Dedifferentiated amniotic fluid mesenchymal stem cell (primary cell): ENCODE results near the gene FOXL3.
"Not testable (repeated sequence)": the region's sequence is repeated elsewhere in the genome, so short reads cannot be mapped to it uniquely, and the experiment has no call there.

Source experiments
- DNase-seq: peaks from one replicate; pipeline ENCODE4 v3.0.0-alpha.2; 2016; ENCODE audit errors: extremely low spot score

Gene FOXL3

DNA sequence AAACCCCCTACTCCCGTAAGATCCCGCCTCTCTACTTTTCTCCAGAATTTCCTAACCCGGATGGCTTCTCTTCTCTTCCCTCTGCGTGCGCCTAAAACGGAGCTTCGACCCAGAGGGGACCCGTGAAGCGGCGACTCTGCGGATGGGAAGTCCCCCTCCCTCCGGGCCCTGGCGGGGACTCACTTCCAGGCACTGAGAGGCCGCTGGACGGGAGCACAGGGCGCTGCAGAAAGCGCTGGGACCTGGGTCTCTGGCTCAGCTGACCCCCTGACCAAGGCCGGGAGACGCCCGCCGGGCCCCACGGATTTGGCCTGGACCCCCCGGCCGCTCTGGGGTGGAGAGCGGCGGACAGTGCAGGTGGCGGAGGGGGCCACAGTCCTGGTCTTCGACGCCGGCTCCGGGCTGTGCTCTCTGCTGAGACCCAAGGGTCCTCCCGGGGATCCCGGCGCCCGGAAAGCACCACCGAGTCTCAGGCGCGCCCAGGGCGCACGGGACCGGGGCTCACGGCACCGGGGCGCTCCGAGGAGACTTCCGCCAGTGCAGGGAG is 688 bp upstream of the FOXL3 start:
- DNase-seq: no peak

DNA sequence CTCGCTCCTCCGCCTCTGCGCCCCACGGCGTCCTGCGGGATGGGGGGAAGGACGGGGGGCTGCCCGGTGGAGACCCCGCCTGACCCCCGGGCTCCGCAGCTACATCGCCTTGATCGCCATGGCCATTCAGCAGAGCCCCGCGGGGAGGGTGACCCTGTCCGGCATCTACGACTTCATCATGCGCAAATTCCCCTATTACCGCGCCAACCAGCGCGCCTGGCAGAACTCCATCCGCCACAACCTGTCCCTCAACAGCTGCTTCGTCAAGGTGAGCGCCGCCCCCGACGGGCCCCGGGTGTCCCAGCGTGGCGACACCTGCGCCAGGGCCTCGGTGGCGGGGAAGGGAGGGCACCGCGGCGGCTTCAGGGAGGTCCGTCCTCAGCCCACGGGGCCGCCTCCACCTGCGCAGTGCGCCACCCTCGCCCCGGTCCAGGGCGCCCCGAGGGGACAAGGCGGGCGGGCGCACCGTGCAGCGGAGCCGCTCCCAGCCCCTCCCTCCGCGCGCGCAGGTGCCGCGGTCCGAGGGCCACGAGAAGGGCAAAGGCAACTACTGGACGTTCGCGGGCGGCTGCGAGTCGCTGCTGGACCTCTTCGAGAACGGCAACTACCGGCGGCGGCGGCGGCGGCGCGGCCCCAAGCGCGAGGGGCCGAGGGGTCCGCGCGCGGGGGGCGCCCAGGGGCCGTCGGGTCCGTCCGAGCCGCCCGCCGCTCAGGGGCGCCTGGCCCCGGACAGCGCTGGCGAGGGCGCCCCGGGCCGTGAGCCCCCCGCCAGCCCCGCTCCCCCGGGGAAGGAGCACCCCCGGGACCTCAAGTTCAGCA is 793 bp downstream of the FOXL3 start:
- DNase-seq: no peak

DNA sequence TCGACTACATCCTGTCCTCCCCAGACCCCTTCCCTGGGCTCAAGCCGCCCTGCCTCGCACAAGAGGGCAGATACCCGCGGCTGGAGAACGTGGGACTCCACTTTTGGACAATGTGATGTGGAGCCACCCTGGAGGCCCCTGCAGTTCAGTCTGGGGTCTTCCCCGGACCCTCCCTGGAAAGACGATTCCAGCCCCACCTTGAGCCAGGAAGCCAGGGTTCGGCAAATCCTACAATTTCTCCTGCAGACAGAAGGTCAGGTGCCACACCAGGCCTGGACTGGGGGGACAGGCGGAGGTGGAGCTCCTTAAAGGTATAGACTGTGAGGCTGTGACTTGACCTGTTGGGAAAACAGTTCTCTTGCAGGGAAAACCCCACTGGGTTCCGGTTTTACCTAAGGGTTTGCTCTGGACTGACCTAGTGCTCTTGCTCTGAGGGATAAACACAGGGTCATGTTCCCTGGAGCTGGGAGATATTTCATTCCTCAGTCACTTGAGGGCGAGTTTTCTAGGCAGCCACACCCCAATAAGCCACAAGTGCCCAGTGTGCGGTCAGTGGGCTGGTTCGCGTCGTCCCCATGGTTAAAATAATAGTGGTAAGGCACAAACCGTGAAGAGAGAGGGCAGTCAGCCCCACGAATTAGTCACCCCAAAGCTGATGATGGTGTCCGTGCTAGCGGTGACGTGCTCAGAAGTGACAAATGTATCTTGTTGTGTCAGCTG is 1.6 kb downstream of the FOXL3 start:
- DNase-seq: no peak

DNA sequence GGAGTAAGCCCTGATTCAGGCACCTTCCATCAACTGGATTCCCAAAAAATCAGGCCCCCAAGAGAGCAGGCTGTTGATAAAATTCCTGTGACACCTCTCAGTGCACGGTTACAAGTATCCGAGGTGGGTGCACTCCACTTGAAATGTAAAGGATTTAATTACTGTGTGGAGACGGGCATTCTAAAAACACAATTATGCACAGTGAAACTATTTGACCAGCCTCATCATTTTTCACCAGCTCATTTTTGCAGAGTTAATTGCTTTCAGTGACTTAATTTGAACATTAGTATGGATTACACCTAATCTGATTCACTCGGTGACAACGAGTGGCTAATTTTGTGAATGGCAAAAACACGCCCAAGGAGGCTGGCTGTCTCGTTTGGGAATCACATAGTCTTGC is 2.3 kb downstream of the FOXL3 start:
- no peak for DNase-seq

DNA sequence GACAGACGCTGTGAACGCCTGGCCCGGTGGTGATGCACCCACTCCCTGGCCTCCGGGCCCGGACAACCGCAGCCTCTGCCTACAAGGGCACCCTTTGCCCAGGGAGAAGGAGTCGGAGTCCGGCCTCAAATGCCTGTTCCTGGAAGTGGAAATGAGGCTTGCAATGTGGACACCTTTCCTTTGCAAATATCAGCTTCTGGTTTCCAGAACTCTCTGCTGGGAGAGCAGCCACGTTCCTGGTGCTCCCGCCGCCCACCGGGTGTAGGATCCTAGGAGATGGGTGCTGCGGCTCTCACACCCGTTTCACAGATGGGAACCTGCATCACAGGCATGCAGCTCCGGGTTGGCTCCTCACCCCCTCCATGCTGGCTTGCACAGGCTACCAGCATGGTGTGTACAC is 2.9 kb downstream of the FOXL3 start:
- DNase-seq: no peak

DNA sequence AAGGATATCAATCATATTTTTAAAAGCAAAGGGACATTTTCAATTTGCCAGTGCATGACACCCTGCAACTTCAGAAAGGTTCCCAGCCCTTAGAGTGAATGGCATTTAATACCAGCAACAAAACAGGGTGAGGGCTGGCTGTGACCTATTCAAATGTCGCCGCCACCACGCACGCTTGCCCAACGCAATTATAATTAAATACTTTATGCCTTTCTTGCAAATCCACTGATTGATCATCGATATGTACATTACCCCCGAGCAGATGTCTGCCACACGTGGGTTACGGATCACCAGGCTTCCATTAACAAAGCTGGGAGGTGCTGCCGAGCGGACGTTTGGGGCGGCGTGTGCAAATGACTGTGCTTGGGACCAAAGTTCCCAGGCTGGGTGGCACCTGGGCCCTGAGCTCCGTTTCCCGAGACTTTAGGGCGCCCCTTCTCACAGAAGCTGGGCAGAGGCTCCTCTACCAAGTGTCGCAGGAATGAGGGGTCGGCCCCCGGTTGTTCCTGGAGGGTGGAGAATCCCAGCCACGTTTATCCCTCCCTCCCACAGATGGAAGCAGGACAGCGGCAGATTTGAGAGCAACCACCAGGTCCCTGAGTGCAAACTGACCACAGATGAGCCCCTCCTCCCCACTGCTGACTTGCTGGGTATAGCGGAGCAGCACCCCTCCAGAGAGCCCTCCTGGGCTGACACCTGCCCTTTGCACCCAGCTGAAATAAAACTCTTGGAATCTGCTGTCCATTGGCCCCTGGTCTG is 3.9 kb downstream of the FOXL3 start:
- no peak for DNase-seq

DNA sequence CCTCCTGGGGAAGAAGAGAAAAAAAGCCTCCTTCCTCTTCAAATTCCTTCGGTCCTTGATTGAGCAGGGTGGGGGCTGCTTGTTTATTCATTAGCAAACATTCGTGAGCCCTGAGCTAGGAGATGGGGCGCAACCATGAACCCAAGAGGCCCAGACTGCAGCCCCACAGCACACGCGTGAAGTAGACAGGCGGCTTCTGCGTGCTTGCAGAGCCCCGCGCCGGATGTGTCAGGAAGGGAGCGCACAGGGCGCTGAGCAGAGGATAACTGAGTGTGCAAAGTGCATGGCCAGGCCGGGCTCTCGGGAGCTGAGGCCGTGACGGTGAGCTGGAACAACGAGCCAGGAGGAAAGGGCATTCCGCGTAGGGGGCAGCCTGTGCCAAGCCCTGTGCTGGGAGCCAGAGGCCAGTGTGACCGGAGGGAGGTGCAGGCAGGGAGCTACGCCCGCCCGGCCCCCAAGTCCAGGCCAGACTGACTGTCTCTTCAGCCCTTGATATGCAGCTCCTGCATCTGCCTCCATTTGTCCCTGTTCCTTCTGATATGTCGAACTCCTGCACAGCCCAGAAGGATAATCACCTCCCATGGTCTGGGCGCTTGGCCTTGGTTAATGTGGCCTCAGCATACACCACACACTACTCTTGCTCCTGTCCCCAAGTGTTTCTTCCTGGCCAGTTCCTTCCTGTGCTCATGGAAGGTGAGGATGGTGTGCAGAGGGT is 4.6 kb downstream of the FOXL3 start:
- no peak for DNase-seq

DNA sequence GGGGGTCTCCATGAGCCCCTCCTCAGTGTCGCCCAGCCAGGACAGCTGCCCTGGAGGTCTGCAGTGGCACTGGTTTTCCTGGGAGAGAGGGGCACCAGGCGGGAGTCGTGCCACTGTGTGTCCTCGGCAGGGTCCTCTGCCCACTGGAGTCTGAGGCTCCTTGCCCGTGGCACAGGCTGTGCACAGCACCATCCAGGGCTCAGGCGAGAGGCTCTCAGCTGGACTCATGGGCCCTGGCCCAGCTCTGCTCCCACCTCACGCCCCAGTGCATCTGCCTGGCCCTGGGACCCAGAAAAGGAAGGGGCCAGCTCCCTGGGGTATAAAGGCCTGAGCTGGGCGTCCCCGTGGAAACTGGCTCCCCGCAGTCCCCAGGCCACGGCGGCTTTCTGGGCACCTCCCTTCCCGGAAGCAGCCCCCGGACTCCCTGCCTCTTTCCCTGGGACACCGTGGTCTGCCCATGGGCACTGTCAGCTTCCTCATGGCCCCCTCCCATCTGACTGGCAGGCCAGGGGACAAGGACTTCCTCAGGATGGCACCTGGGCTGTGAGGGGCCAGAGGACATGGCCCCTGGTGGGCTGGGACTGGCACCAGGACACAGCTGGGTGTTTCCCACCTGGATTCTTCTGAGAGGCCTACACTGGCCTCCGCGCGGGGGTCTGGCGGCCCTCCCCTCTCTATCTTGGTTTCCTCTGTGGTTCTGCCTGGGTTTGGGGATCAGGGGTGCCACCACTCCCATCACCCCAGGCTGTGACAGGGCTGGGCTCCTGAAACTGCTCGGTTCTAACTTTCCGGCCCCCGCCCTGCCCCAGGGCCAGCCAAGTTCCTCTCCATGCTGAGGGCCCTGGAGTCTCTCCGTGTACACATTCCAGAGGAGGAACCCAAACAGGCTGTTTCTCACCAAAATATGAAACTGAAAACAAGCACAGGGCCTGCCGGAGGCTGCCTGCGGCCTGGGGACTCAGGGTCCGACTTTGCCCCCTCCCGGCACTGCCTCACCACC is 5.5 kb downstream of the FOXL3 start:
- no peak for DNase-seq

DNA sequence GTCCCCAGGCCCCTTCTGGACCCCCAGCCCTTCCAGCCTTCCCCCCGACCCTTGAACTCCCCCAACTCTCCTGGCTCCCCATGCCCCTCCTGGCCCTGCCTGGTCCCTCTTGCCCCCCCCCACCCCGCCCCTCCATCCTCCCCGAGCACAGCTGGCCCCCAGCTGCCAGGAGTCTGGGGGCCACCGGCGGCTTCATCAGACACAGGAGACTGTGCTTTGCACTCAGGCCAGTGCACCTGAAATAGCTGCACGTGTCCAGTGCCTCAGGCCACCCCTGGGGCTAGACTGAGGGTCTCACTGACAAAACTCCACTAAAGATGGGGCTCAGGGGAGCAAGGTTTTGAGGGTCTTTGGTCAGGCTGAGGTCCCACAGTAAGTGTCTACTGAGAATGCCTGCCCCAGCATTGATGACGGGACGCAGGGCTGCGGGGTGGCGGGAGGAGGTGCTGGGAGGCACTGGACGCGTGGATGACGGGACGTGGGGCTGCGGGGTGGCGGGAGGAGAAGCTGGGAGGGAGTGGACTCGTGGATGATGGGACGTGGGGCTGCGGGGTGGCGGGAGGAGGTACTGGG is 6.5 kb downstream of the FOXL3 start:
- no peak for DNase-seq

DNA sequence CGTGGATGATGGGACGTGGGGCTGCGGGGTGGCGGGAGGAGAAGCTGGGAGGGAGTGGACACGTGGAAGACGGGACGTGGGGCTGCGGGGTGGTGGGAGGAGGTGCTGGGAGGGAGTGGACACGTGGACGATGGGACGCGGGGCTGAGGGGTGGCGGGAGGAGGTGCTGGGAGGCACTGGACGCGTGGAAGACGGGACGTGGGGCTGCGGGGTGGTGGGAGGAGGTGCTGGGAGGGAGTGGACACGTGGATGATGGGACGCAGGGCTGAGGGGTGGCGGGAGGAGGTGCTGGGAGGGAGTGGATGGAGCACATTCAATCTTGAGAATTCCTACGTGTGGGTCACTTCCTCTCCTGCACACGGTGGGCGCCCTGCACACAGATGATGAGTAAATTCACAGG is 7.2 kb downstream of the FOXL3 start:
- not testable (repeated sequence) for DNase-seq

DNA sequence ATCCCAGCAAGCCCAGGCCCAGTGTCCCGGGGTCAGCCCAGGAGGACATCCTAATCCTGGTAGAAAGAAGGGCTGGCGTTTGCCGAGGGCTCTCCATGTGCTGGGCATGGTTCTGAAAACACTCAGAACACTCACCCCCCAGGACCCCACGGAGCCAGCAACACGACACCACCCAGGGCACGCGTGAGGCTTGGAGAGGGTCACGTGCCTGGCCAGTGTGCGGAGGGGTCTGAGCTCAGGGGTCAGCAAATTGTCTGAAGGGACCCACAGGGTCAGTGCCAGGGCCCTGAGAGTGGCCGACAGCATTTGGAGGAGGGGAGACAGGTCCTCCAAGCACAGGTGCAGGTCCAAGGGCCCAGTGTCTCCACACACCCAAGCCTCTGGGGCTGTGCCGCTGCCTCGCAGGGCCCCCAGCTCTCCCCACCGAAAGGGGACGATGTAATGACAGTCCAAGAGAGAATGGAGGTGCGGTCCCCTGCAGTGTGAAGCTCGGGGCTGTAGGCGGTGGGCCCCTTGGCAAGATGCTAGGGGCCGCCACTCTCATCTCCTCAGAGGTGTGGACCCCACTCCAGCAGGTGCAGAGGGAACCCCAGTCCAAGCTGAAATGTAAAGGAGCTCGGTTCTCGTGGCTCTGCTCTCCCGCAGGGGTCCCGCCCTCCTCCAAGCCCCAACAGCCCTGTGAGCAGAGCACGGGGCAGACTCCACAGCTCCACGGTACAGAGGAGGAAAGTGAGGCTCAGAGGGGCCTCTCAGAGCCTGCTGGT is 7.8 kb downstream of the FOXL3 start:
- DNase-seq: no peak

DNA sequence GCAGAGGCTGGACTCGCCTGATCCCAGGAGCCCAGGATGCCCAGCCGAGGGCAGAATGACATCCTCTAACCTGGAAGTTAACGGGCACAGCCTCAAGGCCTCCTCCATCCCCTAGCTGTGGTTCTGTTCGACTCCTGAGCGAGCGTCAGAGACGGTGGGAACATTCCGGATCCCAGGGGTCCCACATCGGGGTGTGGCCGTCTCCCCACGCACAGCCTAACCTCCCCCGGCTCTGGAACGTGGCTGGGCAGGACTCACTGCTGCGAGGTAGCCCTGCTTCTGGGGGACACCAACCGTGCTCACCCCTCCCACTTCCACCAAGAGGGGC is 8.4 kb downstream of the FOXL3 start:
- DNase-seq: no peak

DNA sequence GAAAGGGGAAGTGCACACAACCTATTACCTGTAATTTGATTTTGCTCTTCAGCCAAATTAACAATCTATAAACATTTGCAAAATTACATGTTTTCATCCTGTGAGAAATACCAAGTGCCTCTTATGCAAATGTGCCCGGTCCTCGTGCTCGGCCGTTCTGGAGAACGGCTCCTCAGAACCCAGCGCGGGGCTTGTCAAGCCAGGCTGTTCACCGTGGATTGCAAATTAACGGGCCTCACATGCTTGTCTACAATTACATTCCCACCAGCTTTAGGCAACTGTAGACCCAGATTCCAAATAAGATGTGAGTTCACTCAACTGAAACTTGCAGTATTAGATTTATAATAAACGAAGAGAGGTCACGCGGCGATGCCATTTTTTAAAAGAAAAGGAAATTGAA is 8.8 kb downstream of the FOXL3 start:
- no peak for DNase-seq

DNA sequence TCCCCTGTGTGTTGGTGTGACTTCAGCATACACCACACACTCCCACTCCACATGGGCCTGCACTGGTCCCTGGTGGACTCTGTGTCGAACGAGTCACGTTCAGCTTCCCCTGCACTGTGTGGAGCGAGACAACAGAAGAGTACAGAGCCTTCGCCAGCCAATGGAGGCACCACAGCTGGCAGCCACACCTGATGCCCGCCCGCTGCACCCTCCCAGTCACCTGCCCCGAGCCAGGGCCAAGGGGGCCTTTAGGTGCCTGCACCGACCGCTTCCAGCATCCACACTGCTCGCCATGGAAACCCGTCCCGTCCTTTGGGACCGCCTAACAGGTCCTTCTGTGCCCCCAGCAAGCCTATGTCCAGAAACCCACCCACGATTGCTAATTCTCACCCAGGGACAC is 9.2 kb downstream of the FOXL3 start:
- DNase-seq: no peak

DNA sequence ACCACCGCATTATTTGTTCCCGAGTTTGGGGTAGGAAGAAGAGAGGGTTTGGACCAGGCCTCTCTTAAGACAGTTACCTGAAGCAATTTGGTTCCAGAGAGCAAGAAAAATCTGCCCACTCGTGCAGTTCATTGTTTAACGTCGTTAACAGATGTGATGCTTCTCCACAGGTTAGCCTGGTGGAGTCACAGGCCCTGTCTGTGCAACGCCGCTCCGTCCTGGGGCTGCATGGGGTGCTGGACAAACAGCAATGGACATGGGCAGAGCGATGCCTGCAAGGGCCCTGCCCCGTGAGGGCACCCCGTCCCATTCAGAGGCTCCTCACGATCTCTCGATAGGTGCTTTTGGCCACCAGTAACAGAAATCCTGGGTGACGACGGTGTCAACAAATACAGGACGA is 9.7 kb downstream of the FOXL3 start:
- DNase-seq: no peak

DNA sequence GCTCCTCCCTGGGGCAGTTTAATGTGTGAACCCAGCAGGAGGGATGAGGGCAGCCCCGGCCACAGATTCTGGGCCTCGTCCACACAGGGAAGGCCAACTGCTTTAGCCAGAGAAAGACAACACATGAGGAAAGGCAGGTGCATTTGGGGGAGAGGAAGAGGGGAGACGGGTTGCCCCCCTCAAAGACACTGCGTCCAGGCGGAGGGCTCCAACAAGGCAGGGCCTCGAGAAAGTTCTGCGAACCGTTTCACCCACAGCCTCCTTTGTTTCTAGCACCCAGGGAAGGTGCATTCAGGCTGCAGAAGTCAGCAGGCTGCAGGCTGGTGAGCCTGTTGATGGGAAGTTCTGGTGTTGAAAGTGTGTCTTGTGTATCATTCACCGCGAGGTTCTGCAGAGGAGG is 10.1 kb downstream of the FOXL3 start:
- DNase-seq: no peak

DNA sequence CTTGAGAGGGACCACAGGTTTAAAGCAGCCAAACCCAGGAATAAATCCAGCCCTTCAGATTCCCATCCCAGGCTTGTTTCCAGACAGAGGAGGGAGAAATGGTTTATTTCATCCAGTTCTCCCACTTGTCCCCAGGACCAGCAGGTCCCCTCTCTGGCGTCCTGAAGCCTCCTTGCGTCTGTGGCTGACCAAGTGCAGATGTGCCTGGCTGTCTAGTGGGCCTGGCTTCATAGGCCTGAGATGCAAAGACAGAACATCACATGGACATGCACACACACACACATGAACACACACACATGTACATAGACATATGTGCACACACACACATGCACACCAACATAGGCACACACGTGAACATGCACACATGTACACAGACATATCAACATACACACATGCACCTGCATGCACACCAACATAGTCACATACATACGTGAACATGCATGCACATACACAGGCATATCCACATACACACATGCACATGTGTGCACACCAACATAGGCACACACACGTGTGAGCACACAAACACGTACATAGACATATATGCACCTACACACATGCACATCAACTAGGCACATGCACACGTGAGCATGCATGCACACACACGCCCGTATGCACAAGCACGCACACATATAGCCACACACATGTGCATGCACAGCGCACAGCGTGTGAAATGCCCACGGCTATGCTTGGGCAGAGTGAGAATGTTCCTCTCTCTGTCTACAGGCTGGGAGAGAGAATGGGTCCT is 10.7 kb downstream of the FOXL3 start:
- DNase-seq: no peak

DNA sequence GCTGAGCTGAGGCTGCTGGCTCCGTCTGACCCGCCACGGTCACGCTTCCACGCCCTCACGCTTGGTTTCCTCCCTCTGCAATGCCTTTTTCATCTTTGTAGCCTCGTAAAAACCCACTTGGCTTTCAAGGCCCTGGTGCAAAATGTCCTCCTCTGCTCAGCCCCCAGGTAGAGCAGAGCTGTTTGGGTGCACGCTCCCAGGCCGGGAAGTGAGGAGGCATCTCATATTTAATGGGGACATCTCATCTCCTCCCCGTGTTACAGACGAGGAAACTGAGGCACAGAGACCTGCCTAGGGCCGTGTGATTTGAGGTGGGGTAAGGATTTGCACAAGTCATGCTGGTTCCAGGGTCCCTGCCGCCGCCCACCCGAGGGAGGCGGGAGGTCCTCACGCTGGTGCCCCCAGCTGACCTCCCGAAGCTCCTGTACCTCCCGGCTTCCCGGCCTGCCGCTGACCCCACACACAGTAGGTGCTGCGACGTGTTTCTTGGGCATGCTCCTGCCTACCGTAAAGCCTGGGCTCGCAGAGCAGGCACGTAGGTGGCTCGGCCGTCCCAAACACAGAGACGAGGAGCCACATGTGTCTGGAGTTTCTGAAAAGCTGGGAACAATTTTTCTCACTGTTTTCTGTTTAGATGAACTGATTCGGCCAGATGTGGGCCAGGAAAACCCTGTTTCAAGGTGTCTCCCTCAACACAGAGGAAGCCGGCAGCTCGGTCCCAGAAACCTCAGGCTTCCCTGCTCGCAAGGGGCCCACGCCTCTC is 11.5 kb downstream of the FOXL3 start:
- DNase-seq: no peak
